ENCODE results near the gene DENND1C.
A peak's percentile ranks its signal among the peaks of the same experiment; 100 is the strongest.

Gene DENND1C

DNA sequence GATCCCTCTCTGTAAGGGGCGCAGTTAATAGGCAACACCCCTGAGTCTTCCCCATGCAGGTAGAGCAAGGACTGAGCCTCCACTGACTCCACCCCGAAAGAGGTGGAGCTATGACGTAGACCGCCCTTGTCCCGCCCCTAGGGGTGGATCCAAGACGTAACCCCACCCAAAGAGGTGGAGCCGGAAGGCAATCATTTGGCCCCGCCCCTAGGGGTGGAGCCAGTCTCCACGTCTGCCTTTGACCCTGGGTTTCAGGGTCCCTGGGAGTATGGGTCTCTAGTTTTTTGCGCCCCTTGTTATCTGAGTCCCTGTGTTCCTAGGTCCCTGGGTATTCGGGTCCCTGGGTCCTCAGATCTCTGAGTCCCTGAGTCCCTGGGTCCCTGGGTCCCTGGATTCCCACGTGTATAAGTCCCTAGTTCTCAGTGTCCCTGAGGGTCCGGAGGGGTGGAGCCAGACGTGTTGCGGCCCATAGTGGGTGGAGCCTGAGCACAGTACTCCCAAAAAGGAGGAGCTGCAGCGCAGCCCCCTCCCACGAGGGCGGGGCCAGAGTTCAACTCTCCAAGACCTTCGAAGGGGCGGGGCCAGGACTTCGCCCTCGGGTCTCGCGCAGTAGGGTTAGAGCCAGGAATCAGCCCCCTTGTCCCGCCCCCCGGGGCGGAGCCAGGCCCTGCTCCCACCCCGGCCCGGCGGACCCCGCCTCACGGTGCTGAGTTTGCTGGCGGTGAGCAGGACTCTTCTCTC lies 5.3 kb downstream of the DENND1C start:
- no peak for DNase-seq

DNA sequence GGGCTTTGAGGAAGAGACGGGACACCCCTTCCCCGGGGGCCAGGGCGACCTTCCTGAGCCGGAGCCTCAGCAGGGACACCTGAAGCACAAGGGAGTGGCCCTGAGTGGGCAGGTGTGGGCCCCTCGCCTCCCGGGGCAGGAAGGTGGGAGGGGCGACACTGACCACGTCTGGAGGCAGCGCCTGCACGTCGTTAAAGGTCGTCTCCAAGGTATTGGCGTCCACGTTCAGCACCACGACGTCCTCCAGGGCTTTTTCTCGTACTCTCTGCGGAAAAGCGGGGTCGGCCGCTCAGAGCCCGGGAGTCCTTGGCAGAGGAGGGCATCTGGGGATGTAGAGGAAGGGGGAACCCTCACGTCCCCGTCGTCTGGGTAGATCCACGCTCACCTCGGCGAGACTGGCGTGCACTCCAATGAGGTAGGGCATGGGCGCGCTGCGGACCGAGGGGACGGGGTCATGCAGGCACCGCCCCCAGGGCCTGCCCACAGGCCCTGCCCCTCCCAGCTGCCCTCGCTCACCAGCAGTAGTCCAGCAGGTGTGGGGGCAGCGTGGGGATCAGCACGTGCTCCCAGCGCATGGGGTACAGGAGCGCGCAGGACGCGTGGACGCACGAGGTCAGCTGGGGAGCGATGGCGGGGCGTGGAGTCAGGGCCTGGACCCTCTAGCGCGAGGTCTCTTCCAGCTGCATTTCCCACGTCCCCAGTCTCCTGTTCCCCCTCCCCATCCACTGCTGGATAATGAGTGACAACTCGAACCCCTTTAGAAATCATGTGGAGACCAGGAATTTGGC lies 6.1 kb downstream of the DENND1C start:
- no peak for DNase-seq

DNA sequence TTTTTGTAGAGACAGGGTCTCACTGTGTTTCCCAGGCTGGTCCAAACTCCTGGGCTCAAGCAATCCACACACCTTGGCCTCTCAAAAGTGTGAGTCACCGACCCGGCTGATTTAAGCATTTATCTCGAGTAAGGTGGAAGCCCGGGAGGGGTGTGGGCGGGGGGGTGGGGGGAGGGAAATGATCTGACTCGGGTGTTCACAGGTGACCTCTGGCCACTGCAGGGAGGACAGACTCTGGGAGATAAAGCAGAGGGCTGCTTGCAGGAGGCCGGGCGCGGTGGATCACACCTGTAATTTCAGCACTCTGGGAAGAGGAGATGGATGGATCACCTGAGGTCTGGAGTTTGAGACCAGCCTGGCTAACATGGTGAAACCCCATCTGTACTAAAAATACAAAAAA lies 7.9 kb downstream of the DENND1C start:
- DNase-seq, result no peak

DNA sequence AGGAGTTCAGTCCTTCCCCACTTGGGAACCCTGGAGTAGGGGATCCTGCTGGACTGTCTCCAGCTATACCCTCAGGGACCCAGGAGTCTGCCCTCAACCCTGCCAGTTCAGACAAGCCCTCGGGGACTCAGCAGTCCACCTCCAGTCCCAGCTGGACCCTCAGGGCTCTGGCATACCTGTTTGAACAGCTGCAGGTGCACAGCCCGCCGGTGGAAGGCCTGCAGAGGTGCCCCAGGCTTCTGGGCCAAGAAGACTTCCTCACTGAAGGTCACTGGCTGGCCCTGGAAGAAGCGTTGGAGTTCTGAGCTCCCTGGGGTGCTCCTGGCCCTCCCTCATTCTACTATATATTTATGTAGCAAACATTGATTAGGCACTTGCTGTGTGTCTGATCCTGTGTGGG lies 8.9 kb downstream of the DENND1C start:
- DNase-seq, result no peak

DNA sequence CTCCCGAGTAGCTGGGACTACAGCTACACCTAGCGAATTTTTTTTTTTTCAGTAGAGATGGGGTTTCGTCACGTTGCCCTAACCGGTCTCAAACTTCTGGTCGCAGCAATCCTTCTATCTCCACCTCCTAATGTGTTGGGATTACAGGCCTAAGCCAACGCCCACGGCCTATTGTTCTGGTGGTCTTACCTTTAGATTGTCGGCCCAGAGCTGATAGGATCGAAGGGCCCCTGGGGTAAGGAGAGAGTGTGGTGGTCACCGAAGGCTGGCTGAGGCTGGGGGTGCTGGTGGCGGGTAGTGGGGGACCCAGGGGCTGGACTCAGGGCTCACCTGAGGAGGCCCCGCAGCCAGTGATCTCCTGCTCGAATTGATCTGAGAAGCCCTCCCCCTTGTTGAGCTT lies 10.5 kb downstream of the DENND1C start:
- no peak for DNase-seq

DNA sequence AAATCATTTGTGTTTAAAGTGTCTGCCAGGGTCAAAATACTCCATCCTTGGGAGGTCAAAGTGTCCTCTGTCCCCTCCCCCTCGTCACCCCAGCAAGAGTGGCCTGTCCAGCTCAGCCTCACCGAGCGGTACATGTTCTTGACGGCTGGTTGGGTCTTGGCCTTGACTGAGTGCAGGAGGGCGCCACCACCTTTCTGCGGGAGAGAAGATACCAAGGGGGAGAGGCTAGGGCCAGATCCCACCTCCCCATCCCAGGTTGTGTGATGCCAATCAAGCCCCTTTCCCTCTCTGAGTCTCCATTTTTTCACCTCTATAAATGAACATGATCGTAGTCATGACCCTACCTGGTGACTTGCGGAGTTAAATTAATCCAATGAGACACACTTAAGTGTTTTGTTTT lies 11.4 kb downstream of the DENND1C start:
- no peak for DNase-seq

DNA sequence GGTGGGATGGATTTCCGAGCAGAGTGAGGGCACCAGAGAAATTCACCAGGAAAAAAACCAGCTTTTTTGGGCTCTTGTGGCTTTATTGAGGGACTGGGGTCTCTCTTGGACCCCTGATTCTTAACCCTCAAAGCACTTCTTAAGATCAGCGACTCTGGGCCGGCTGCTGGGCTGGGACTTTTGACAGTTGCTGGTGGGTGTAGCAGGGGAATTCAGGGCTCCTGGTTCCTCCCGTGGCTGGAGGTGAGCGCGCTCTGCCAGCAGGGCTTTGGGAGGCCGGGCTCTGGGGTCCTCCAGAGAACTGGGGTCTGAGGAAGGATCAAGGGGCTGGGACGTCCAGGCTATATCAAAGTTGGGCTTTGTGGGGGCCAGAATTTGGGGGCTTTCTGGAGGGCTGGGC lies 14.2 kb downstream of the DENND1C start:
- DNase-seq, result no peak

DNA sequence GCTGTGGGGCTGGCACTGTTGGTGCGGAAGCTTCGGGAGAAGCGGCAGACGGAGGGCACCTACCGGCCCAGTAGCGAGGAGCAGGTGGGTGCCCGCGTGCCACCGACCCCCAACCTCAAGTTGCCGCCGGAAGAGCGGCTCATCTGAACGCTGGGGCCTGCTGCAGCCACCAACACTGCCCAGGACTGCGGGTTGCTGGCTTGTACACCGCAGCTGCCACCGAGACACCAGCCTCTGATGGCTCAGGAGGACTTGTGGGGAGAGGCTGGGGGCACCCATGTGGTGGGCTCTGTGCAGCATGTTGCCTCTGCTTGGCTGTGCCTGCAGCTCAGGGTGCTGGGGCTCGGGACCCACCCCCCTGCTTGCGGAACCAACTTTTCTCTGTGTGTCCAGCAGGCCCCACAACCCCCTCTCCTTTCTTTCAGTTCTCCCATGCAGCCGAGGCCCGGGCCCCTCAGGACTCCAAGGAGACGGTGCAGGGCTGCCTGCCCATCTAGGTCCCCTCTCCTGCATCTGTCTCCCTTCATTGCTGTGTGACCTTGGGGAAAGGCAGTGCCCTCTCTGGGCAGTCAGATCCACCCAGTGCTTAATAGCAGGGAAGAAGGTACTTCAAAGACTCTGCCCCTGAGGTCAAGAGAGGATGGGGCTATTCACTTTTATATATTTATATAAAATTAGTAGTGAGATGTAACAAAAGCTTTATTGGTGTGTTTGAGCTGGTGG lies 14.9 kb downstream of the DENND1C start:
- DNase-seq, result no peak

DNA sequence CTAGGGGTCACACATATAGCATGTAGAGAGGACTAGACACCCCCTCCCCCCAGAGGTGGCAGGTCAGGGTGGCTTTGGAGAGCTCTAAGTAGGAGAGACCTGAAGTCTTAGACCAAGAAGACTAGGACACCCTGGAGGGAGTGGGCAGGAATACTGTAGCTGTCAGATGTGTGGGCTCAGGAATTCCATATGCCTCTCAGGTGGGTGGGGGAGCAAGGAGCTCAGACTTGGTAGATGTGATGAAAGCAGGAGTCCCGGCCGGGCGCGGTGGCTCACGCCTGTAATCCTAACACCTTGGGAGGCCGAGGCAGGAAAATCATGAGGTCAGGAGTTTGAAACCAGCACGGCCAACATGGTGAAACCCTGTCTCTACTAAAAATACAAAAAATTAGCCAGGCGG lies 15.9 kb downstream of the DENND1C start:
- DNase-seq, result no peak

DNA sequence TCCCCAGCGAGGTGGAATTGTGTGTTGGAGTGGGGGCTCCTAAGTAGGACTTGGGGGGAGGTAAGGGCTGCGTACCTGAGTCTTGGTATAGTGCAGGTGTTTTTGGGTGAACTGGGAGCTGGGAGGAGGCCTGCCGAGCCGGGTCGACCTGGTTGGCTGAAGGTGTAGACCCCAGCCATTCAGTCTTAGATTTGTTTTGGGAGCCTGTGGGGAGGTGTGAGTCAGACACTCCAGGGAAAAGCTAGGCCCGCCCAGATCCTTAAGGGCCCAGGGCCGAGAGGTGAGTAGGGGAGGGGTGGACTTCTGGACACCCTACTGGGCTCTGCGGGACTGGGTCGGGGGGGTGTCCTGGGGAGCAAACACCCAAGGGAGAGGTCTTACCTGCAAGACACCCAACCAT lies 16.6 kb downstream of the DENND1C start:
- no peak for DNase-seq

DNA sequence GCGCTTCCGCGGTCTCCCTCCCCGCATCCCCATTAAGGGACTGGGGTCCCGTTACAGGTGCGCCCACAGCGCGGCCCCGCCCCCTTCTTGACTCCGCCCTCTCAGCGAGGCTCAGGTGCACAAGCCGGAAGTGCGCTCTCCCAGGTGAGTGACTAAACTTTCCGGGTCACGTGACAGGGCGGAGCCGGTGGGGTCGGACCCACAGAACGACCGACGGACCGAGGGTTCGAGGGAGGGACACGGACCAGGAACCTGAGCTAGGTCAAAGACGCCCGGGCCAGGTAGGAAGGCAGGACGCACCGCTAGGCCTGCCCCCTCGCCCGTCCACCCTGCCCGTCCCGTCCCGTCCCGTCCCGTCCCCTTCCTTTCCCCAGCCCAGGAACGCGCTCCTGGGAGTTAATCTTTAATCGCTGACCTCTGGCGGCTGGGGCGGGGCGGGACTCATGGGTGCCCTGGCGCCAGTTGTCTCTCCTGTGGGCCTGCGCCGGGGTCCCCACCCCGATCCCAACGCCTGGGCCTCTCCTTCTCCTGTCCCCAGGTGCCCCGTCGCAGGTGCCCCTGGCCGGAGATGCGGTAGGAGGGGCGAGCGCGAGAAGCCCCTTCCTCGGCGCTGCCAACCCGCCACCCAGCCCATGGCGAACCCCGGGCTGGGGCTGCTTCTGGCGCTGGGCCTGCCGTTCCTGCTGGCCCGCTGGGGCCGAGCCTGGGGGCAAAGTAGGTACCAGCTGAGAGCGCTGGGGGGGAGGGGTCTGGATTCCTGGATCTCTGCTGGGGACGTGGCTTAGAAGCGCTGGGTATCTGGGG lies 17.3 kb downstream of the DENND1C start, which contains the start of gene CRB3:
Gene CRB3 (plus strand): TSS at position 202 of the 804 bp plus-strand sequence. CDS start 431 bp downstream, at position 633.
- no peak for DNase-seq

DNA sequence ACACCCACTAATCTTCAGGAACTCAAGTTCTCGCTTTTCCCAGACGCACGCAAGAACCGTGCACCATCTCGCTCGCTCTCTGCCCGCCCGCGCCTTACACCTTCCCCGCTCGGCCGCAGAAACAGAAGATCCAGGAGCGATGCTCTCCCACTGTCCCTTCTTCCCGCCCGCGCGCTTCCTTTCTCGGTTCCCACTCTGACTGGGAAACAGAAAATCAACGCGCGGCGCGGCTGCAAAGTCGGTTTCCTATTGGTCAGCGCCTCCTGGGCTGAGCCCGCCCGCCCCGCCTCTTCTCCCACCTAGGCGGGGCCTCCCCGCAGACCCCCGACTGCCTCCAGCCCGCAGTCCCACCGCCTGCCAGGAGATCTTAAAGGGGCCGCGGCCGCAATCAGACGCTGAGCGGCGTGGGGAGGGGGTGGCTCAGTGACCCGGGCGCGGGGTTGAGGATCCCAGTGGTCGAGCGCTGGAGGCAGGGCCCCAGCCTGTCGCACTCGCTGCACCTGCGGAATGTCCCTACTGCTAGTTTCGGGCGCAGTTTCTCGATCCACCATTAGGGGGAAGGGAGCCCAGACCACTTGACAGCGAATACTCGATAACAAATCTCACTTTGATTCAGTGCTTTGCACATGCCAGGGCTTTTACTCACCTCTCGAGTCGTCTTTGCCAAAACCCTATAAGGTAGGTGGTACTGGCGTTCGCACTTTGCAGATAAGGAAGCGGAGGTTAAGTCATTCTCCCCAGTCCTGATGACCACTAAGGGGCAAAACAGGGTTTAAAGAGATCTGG lies 21.3 kb downstream of the DENND1C start:
- DNase-seq, result peak; percentile 96 to 98

DNA sequence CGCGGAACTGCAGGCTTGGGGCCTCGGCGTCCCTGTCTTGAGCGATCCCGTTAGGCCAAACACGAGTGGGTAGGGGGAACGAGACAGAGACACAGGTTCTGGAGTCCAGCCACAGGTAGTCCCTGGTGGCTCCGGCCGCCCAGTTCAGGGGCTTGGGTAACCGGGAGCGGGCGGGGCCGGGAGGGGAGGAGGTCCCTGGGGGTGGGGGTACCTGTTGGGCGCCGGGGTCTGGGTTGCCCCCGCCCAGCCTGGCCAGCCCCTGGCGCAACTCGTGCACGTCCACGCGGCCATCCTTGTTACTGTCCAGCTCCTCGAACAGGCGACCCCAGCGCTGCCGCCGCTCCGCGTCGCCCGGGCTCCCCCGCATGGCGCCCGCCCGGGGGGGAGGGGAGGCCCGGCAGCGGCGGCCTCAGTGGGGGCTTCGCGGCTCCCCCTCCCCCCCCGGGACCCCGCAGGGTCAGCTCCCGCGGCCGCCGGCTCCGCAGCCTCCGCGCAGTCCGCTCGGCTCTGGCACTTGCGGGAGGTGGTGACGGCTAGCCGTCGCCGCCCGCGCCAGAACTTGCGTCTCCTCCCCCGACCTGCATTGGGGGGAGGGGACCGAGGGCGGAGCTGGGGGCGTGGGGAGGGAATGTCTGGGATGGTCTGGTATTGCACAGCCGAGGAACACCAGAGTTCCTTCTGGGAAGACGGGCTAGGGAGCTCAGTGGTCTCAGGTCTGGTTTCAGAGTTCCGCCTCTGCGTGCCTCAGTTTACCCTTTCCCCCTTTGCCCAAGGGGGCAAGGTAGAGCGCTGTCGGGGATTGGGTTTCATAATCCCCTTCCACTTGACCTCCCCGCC lies 22.1 kb downstream of the DENND1C start, which contains the start of gene SLC25A23:
Gene SLC25A23 (minus strand): TSS at position 531 of the 837 bp plus-strand sequence. CDS start 164 bp downstream, at position 367.
- DNase-seq, result no peak

DNA sequence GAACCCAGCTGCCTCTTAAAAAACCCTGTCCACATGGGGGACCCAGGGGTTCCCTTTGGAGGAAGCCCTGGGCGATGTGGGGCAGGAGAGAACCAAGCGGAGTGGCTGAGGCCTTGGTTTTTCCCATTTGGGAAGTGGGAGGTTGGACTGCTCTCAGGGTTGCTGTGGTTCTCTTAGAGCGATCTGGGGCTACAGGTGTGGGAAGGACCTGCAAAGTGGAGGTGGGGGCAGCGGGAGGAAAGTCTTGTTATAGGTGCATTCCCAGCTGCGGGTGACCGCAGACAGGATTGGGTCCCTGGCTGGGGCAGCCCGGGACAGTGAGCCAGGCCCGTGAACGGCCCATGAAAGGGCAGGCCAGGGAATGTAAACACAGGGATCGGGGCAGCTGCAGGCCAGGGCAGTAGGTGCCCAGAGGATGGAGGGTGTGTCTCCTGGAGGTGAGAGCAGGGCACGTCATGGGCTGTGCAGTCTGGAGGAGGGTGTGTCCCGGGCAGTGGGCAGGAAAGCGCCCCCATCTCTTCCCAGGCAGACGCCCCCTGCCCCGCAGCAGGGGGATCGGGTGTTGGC lies 22.8 kb downstream of the DENND1C start:
- DNase-seq, result no peak

DNA sequence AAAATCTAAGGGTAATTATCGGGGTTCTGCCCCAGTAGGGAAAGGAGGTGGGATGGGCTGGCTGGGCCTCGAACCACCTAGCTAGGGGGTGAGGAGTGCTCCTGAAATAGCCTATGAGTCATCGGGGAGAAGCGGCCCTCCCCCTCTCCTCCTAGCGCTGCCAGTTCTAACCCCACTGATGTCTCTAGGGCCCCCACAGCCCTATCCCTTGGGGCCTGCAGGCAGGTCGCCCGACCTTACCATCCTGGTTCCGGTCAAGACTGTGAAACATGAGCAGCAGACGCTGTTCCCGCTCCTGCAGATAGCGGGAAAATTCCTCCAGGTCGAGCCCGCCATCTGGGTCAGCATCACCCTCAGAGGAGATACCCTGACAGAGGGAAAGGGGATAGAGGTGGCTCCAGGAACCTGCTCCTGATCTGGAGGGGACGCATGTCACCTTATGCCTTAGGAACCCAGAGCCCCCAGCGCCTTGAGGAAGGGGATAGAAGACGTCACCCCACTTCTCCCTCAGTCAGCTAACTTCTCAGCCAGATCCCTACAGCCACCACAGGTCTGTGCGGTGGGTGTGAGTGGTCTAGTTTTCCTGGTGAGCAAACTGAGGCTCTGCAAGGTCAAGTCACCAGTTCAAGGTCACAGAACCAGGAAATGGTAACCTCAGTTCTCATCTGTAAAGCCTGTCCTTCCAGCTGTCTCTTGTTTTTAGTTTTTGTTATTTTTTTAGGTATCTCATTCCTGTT lies 23.5 kb downstream of the DENND1C start:
- no peak for DNase-seq

DNA sequence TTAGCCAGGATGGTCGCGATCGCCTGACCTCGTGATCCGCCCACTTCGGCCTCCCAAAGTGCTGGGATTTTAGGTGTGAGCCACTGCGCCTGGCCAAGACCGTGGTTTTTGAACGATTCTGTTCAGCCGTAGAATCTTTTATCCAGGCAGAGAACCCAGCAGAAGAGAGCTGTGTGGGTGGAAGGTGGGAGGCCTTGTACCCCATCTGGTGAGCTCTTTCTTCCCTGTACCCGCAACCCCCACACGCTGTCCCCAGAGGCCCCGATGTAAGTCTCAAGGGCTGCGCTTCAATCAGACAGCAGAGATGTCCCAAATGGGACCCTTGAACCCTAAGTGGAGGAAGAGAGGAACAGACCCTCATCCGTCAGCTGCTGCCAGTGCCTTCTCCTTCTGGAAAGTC lies 25.7 kb downstream of the DENND1C start:
- DNase-seq, result no peak

DNA sequence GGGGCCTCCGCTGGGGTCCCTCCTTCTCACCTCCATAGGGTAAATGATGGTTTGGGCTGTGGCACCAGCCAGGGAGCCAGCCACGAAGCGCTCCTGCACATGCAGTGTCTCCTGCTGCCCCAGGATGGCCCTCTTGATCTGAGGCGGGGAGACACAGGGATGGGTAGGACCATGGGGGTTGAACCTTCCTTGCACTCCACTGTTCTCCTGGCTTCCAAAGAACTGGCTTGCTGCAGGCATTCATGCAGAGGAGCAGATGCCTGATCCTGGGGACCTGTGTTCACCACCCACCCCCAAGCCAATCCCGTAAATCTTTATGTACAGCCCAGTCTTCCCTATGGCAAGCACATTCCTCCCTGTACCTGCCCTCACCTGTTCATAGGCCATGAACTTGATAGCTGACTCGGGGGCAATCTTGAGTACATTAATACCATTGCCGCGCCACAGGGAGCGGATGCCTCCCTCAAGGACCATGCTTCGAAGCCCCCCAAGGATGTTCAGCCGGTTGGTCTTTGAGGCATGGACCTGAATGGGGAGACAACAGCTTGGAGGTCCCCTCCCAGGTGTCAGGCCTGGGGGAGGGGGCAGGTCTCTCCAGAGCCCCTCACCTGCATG lies 27.5 kb downstream of the DENND1C start:
- no peak for DNase-seq

DNA sequence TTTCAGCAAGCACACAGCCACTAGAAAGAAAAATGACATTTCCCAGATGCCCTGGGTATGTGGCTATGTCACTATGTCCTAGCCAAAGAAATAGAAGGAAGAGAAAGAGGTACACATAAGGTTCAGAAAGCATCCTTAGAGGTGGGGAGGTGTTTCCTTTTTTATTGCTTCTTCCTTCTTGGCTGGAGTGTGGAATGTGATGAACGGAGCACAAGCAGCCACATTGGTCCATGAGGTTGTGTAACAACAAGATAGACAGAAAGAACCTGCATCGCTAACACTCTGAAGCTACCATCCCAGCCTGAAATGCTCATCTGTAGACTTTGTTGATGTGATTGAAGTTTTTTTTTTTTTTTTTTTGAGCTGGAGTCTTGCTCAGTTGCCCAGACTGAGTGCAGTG lies 28.7 kb downstream of the DENND1C start:
- no peak for DNase-seq

DNA sequence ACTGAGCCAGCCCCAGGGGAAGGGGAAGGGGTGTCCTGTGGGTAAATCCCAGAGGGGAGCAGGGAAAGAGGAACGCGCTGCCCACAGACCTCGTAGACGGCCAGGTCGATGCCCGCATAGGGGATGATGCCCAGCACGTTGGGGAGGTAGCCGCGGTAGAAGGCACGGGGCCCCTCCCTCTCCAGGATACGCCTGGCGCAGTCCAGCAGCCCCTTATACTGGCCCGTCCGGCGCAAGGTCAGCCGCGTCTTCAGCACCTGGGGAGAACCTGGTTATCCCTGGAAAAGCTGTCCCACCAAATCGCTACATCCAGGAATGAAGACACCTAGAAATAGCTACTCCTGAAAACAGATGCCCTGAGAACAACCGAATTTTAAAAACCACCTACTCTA lies 29.4 kb downstream of the DENND1C start:
- no peak for DNase-seq
